Stimulated activated CD8-positive, alpha-beta memory T cell treated with anti-CD3 and anti-CD28 coated beads, Interleukin-4, amount 100 ng/mL, for 4 hours (primary cell): Measurements from ENCODE around the gene NPRL2.

ENCODE experiments used
- DNase-seq, 2 donors: peaks; one replicate each; pipeline ENCODE4 v3.0.0-alpha.2; 2020; ENCODE audit warnings: low read depth in 2 of 2, low spot score in 1 of 2

Gene NPRL2

GRCh38 chr3:50373146-50374051 lies 22.8 kb upstream of the NPRL2 start:
- no peak for DNase-seq

GRCh38 chr3:50372349-50372748 lies 21.8 kb upstream of the NPRL2 start:
- DNase-seq: no peak

- DNase-seq: no peak
These were observed 20.6 kb upstream of the NPRL2 start for GRCh38 chr3:50371133-50371685.

- no peak for DNase-seq
These were observed 20.0 kb upstream of the NPRL2 start for GRCh38 chr3:50370594-50370993.

- DNase-seq: no peak
These were observed 18.6 kb upstream of the NPRL2 start for GRCh38 chr3:50369012-50369670.

- no peak for DNase-seq
These were observed 15.3 kb upstream of the NPRL2 start for GRCh38 chr3:50365842-50366220.

GRCh38 chr3:50365080-50365841 lies 14.7 kb upstream of the NPRL2 start:
- DNase-seq: peak; percentile 85 to 86

GRCh38 chr3:50364573-50365079 lies 14.1 kb upstream of the NPRL2 start:
- no peak for DNase-seq

GRCh38 chr3:50359760-50360110 lies 9.2 kb upstream of the NPRL2 start:
- DNase-seq: no peak

- DNase-seq: peak; percentile 89 to 92
These were observed 8.6 kb upstream of the NPRL2 start, which contains the start of gene TMEM115 for GRCh38 chr3:50358911-50359759. Gene TMEM115, minus strand, starts transcription at chr3:50359521. Its CDS starts 458 bp downstream, at chr3:50359063.

- no peak for DNase-seq
These were observed 7.9 kb upstream of the NPRL2 start for GRCh38 chr3:50358355-50358910.

GRCh38 chr3:50357481-50357880 lies 6.9 kb upstream of the NPRL2 start:
- DNase-seq: no peak

GRCh38 chr3:50356553-50356952 lies 6.0 kb upstream of the NPRL2 start:
- no peak for DNase-seq

GRCh38 chr3:50355829-50356552 lies 5.4 kb upstream of the NPRL2 start:
- no peak for DNase-seq

- DNase-seq: no peak
These were observed 4.3 kb upstream of the NPRL2 start for GRCh38 chr3:50354850-50355249.

GRCh38 chr3:50354186-50354764 lies 3.7 kb upstream of the NPRL2 start:
- DNase-seq: no peak

- no peak for DNase-seq
These were observed 2.9 kb upstream of the NPRL2 start for GRCh38 chr3:50353245-50354004.

GRCh38 chr3:50352781-50353180 lies 2.2 kb upstream of the NPRL2 start:
- DNase-seq: no peak
